Esophagus muscularis mucosa (tissue), 2 donors: Measurements from ENCODE around the gene IZUMO4.

Source experiments
- POLR2A ChIP-seq: fragments of 450-650 bp; IDR thresholded peaks from one replicate; pipeline ENCODE4 v1.6.1; 2017; ENCODE audit warnings: antibody characterized with exemption, moderate library complexity, mild to moderate bottlenecking, low read depth
- POLR2AphosphoS5 ChIP-seq, 2 donors: sonication (generic); formaldehyde crosslinking; IDR thresholded peaks; one replicate each; pipeline ENCODE4 v1.6.1; 2017; ENCODE audit warnings: antibody characterized with exemption in 2 of 2

- TF ChIP-seq POLR2A, result no peak
- TF ChIP-seq POLR2AphosphoS5 (IDR thresholded peaks at IDR 0.05), result no peak
These were observed 19.8 kb downstream of the IZUMO4 start for GRCh38 chr19:2116507-2116906.
